ENCODE results near the gene SLC35A2. TPM values are rescaled to one million over a fixed set of nuclear protein-coding genes. Genes with fewer than 3 reads are reported as not detected.

The SLC35A2 gene
- total RNA-seq, 4 donors from 2014 or later, result 6.6 to 13.9 (median 10.0) TPM

DNA sequence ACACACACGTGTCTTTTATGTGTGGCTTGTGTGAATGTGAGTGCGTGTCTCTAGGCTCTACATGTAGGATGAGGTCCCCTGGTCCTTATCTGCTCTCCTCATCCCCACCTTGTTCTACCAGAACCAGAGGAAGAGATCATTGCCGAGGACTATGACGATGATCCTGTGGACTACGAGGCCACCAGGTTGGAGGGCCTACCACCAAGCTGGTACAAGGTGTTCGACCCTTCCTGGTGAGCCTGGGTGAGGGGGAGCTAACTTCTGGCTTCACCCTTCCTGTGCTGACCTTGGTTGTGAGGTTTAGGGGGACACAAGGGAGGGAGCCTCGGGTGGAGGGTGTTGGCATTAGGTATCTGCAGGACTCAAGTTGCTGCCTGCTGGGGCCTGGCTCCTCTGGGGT, 10.4 kb downstream of the SLC35A2 start:
- TF ChIP-seq, protein P1, sequence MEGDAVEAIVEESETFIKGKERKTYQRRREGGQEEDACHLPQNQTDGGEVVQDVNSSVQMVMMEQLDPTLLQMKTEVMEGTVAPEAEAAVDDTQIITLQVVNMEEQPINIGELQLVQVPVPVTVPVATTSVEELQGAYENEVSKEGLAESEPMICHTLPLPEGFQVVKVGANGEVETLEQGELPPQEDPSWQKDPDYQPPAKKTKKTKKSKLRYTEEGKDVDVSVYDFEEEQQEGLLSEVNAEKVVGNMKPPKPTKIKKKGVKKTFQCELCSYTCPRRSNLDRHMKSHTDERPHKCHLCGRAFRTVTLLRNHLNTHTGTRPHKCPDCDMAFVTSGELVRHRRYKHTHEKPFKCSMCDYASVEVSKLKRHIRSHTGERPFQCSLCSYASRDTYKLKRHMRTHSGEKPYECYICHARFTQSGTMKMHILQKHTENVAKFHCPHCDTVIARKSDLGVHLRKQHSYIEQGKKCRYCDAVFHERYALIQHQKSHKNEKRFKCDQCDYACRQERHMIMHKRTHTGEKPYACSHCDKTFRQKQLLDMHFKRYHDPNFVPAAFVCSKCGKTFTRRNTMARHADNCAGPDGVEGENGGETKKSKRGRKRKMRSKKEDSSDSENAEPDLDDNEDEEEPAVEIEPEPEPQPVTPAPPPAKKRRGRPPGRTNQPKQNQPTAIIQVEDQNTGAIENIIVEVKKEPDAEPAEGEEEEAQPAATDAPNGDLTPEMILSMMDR (IDR thresholded peaks at IDR 0.05; ENCODE audit: low read depth), result no peak

DNA sequence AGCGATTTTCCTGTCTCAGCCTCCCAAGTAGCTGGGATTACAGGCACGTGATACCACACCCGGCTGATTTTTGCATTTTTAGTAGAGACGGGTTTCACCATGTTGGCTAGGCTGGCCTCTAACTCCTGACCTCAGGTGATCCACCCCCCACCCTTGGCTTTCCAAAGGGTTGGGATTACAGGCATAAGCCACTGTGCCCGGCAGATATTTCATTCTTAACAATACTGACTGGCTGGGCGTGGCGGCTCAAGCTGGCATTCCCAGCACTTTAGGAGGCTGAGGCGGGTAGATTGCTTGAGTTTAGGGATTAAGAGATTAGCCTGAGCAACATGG, 12.4 kb downstream of the SLC35A2 start:
- TF ChIP-seq, protein P1 (IDR thresholded peaks at IDR 0.05; ENCODE audit: low read depth), result no peak

DNA sequence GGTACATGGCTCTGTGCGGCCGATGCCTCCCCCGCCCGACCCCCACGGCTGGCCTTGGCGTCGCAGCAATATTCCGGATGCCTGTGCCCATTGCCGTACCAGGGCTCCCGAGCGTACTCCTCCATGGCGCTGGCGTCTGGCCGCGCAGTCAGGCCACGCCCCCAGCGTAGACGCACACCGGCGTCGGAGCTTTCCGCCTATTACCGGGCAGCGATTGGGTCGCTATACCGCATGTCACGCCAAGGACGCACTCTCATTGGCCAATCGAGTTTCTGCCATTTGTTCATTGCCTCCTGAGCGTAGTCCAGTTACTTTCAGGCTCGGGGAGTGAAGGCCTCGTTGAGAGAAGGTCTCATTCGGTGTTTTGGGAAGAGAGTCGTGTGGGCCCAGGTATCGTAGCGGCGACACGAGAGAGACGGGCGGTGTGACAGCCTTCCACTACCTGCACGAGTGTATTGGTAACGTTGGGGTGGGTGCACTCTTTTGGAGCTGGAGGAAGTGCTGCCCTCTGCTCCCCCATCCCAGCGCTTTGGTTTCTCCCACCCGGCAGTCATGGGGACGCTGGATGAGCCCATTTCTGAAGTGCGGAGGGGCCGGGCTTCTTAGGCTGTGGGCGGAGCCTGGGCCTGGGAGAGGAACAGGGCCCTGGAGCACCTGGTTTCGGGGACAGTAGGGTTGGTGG, 13.7 kb downstream of the SLC35A2 start, which contains the start of the genes PQBP1 and TIMM17B:
Gene PQBP1, plus strand, starts transcription at position 306 of the 682 bp plus-strand sequence. CDS start 580 bp downstream, outside the sequence.
Gene TIMM17B, minus strand, starts transcription at position 144 of the 682 bp plus-strand sequence. Its CDS starts 19 bp downstream, at position 125.
- TF ChIP-seq, protein P1 (IDR thresholded peaks at IDR 0.05; ENCODE audit: low read depth), result no peak

DNA sequence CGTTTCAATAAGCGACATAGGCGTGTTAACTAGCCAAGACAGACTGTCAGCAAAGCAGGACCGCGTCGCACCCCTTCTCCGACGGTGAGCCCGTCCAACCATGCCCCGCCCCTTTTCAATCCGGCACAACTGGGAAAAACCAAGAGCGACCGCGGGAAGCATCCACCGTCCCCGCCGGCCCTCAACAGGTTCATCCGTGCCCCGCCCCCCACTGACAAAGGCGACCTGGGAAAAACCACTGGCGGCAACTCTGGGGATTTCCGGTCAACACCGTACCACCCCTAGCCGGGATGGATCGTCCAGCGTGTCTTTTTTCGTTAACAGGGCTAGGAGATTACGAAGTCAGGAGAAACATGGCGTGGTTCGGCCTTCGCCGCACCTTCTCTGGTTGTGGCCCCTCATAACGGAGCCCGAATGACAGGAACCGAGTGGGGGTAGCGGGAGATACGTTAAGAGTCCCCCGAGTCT, 14.3 kb downstream of the SLC35A2 start:
- TF ChIP-seq, protein P1 (IDR thresholded peaks at IDR 0.05; ENCODE audit: low read depth), result no peak

DNA sequence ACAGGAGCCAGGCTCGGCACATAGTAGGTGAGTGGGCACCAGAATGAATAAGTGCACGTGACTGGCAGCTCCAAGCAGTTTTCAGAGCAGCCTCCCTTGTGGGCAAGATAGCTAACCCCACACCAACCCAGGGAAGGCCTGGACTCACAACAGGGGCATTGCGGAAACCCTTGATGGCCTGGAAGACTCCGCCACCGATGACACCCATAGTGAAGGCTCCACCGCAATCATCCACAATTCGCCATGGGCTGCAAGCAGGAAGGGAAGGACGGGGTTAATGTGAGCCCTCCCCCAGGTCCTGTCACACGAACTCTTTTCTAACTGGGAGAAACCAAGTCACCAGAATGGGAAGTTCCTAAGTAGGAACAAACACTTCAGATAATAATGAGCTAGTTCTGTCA, 14.8 kb downstream of the SLC35A2 start:
- TF ChIP-seq, protein P1 (IDR thresholded peaks at IDR 0.05; ENCODE audit: low read depth), result no peak

DNA sequence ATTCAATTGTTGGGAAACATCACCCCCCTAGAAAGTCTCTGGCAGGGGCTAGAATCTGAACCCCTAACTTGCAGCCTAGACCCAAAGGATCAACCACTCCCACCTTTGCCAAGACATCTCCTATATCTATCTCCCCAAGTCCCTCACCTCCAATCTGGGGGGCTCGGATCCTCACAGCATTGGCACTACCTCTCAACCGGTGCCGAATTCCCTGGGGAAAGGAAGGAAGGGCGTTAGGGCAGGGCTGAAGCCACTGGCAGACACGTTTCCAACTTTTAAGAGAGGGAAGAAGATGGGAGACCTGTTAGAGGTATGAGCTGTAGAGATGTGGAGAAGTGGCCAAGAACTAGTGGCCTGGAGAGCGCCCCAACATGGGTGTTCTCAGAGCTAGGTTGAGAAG, 16.6 kb downstream of the SLC35A2 start:
- TF ChIP-seq, protein P1 (IDR thresholded peaks at IDR 0.05; ENCODE audit: low read depth), result no peak

DNA sequence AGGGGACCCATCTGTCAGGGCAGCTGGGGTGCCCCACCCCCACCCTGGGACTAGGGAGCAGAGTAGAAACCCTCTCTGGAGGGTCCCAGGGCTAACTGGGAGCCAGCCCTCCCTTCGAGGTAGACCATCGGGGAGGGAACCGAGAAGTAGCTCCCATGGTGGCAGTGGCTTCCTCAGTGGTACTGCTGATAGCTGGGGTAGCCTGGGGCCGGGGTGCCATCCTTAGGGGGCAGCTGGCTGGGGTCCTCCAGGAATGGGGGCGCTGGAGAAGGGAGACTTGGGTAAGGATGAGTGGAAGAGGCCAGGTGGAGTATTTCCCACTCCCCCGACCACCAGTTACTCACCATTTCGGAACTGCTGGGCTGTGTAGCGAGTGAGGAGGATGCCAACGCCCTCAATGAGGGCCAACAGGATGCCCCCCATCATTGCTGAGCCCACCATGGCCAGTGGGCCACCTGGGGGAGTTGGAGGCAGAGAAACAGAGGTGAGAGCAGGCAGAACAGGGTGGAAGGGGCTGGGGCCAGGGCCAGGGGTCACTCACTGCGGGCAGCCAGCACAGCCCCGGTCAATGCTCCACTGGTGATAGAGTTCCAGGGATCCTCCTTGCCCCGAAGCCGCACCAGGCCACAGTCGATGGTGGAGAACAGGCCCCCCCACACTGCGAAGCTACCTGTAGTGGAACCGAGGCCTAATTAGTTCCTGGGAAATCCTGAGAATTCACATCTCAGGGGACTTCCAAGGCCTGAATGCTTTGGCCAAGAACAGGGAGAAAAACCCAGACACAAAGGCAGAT, 17.7 kb downstream of the SLC35A2 start:
- TF ChIP-seq, protein P1 (IDR thresholded peaks at IDR 0.05; ENCODE audit: low read depth), result no peak

Measured in subcutaneous adipose tissue (tissue), 4 donors.